PFSK-1 (cell line): ENCODE data around the gene PRAMEF1.

Experiments
- FOXP2 ChIP-seq: optimal IDR thresholded peaks from 2 replicates; pipeline ENCODE3; 2011; ENCODE audit warnings: borderline replicate concordance, control low read depth, inconsistent platforms; ENCODE audit not compliant: insufficient read depth; ENCODE audit errors: extremely low read length, extremely low read depth
- POLR2AphosphoS5 ChIP-seq: IDR thresholded peaks from 2 replicates; pipeline ENCODE4 v1.6.1; 2012; ENCODE audit warnings: low read depth, mild to moderate bottlenecking, control low read depth, low read length, moderate library complexity
- SIN3A ChIP-seq: IDR thresholded peaks from 2 replicates; pipeline ENCODE4 v1.6.1; 2012; ENCODE audit warnings: mild to moderate bottlenecking, low read length, moderate library complexity, borderline replicate concordance; ENCODE audit not compliant: insufficient read depth
- TAF1 ChIP-seq: IDR thresholded peaks from 2 replicates; pipeline ENCODE4 v1.6.1; 2012; ENCODE audit warnings: low read length, control low read depth, borderline replicate concordance; ENCODE audit not compliant: insufficient read depth
- TF ChIP-seq, protein P1 (sequence below), 2 experiments: IDR thresholded peaks; 2 replicates each; pipeline versions ENCODE4 v1.6.1 to v1.8.0; 2011 to 2012; ENCODE audit warnings: low read depth in 2 of 2, low read length in 2 of 2, control low read depth in 1 of 2, inconsistent platforms in 1 of 2, mild to moderate bottlenecking in 1 of 2, moderate library complexity in 1 of 2; ENCODE audit not compliant: insufficient read depth in 1 of 2

DNA sequence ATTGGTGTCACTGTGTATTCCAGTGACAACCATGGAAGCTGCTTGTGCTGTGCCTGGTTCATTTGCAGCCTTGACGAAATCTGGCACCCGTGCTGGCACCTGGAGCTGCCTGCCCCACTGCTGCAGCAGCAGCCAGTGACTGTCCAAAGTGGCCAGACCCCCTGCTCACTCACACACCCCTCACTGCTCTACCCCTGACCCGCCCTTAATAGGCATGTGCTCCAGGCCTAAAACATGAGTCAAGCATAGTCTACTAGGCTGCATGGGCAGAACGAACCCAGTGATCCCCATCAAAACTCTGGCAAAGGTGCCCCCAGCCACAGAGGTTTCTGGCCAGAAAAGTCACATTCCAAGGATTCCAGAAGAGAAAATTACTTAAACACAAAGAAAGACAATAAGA, 7.7 kb downstream of the PRAMEF1 start:
- TF ChIP-seq SIN3A (no peak), POLR2AphosphoS5 (no peak), TAF1 (no peak), FOXP2 (no peak)
- TF ChIP-seq, protein P1, sequence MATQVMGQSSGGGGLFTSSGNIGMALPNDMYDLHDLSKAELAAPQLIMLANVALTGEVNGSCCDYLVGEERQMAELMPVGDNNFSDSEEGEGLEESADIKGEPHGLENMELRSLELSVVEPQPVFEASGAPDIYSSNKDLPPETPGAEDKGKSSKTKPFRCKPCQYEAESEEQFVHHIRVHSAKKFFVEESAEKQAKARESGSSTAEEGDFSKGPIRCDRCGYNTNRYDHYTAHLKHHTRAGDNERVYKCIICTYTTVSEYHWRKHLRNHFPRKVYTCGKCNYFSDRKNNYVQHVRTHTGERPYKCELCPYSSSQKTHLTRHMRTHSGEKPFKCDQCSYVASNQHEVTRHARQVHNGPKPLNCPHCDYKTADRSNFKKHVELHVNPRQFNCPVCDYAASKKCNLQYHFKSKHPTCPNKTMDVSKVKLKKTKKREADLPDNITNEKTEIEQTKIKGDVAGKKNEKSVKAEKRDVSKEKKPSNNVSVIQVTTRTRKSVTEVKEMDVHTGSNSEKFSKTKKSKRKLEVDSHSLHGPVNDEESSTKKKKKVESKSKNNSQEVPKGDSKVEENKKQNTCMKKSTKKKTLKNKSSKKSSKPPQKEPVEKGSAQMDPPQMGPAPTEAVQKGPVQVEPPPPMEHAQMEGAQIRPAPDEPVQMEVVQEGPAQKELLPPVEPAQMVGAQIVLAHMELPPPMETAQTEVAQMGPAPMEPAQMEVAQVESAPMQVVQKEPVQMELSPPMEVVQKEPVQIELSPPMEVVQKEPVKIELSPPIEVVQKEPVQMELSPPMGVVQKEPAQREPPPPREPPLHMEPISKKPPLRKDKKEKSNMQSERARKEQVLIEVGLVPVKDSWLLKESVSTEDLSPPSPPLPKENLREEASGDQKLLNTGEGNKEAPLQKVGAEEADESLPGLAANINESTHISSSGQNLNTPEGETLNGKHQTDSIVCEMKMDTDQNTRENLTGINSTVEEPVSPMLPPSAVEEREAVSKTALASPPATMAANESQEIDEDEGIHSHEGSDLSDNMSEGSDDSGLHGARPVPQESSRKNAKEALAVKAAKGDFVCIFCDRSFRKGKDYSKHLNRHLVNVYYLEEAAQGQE (IDR thresholded peaks at IDR 0.05; ENCODE audit: insufficient read depth in 1 of 2, low read depth in 2 of 2, low read length in 2 of 2), result no peak
